DMS79 treated with DMSO at 0.1 percent for 48 hours (cell line): Measurements from ENCODE around the gene CLCA2.
A peak's percentile ranks its signal among the peaks of the same experiment; 100 is the strongest.

Source experiments
- DNase-seq: peaks from one replicate; lab custom pipeline; 2025; lab: John Stamatoyannopoulos, UW

Gene CLCA2

DNA sequence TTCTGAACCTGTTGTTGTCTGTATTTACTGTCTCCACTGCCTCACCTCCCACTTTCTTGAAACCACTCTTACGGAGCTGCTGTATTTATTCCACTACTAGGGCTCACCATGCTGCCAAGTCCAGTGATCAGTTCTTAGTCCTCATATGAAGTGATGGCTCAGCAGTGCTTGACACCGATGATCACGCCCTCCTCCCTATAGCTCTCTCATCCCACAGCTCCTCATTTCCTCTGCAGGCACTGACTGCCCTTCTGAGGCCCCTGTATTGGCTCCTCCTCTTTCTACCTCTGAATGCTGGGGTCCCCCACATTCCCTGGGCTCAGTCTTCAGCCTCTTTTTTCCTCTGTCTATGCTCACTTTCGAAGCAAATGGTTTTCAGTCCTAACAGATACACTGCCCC, 48.2 kb downstream of the CLCA2 start:
- no peak for DNase-seq

DNA sequence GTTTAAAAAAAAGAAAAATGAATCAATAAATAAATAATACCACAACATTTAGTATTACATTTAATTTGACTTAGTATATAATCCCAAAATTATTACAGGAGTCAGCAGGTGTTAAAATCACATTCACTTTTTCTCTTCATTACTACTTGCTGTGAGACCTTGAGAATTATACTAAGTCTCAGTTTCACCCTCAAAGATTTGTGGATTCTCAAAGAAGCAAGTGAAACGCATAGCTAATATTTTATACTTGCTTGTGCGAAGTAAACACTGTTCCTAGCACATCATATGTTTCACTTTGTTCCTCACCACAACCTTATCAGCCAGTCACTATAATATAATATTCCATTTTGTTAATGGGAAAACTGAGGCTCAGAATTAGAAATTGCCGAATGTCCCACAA, 48.8 kb downstream of the CLCA2 start:
- no peak for DNase-seq

DNA sequence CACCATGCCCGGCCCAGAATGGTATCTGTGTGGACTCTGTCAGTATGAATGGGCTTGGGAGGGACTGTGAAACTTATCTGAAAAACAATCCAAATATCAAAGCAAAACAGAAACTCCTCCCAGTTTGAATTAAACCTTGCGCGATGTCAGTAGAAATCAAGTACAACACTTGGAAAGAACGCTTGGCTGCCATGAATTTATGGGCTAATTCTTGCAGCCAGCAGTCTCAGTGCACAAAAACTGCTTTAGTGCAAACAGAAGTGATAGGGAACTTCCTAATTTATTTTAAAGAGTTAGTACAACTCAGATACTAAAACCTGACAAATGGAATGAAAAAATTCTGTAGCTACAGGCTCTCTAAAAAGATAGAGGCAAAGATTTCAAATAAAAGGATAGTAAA, 53.3 kb downstream of the CLCA2 start:
- no peak for DNase-seq

DNA sequence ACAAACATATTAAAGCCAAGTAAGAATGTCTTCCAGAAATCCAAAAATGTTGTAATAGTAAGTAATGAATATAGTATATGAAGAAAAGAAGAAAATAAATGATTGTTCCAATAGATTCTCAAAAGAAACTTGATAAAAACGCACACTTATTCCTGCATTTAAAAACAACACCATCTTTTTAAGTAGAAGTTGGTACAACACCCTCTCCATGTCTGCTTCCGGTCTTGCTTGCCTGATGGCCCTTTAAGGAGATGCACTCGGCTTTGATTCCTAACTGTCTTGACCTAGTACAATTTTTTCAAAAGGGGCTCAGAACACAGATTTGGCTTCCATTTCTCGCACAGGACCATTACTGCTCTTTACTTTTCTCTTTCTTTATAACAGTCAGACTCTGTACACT, 53.7 kb downstream of the CLCA2 start:
- no peak for DNase-seq

DNA sequence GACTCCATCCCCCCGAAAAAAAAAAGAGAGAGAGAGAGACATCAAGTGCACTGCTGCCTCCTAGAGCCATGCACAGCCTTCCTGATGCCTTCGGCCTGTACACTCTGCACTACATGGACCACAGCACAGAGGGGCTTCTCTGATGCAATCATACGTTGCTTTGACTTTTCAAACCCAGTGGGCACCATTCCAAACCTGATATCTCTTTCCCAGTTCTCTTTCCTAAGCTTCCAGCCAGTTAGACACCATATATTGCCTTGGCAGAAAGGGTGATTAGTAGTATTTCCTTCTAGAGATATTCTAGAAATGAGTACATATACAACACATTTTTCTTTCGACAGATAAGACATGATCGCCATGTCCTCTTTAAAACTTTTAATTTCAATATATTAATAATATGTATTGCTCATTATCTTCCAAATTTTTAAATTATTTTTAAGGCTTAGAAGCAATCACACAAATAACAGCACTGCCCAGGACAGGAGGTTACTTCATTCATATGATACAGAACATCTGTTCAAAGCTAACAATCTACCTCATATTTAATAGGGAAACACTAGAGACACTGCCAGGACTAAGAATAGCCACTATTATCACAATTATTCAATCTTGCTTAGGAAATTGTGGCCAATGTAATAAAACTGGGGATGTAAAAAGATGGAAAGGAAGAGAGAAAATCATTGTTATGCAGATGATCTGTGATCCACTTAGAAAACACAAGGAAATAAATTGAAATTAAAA, 54.6 kb downstream of the CLCA2 start:
- DNase-seq: no peak

- no peak for DNase-seq
Measured at GRCh38 chr1:86481966-86482365, 58.0 kb downstream of the CLCA2 start.

DNA sequence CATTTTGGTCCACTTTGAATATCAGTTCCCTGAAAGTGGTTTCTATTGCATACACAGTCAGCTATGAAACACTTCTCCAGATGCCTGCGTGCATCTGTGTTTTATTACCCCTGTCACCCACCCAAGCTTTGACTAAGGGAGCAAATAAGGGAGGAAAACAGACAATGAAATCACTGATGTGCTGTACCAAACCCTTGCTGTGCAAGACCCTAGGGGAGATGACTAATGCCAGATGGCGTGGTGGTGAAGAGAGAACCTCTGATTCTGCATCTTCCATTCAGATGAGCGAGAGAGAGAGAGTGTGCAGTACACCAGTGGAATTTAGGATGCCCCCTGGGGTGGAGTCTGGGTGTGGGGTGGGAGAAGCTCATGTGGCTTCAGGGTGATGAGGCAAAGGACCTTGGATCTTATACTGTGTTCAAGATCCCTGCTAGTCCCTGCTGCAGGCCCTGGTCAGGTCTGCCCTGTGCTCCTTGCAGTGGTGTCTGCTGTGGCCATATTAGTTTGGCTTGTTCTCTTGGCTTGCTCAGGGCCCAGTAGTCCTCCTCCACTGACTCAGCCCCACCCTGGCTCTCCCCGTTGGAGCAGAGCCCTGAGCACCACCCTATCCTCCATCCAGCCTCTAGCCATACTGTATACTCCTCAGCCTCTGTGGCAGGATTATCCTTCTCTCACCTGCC, 63.3 kb downstream of the CLCA2 start:
- no peak for DNase-seq

DNA sequence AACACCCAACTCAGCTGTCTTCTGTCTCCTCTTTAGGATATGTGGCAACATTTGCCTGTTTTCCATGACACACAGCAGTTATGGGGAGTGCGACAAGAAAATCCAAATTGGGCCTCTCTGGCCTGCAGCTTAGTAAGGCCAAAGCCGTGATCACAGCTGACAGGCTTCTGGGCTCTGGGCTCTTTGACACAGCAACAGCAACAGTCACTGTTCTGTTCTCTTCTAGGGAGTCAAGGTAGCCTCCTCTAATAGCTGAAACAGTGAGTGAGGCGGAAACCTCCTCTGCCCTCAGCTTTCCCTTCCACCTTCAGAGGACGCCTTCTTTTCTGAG, 63.8 kb downstream of the CLCA2 start:
- no peak for DNase-seq

- DNase-seq: no peak
Measured at GRCh38 chr1:86489242-86489878, 65.4 kb downstream of the CLCA2 start.

DNA sequence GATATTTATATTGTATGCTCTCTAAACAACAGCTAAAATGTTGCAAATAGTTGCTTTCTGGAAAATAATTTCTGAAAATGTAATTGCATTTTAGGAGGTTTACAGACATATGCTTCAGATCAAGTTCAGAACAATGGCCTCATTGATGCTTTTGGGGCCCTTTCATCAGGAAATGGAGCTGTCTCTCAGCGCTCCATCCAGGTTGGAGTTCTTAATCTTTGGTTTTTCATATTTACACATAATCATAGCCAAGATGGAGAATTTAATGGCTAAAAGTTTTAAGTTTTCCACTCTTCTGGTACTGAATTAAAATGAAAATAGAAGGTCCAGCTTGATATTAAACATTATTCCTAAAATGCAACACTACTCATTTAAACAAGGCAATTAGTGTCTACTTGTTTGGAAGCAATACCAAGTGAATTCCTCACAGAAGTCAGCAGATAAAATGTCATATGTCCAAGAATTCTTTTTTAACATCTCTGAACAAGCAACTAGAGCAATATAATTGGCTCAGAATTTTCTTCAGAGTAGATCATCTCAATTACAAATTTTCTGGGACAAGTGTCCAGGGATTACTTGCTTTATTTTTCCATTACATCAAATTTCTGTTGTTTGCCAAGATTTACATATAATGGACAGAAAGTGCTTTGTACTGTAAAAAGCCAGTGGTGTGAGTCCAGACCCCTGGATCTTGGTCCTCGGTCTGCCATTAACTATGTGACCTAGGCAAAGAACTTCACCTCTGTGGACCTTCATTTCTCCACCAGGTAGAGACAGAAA, 67.4 kb downstream of the CLCA2 start:
- DNase-seq: no peak

- no peak for DNase-seq
Measured at GRCh38 chr1:86498281-86498680, 74.3 kb downstream of the CLCA2 start.

DNA sequence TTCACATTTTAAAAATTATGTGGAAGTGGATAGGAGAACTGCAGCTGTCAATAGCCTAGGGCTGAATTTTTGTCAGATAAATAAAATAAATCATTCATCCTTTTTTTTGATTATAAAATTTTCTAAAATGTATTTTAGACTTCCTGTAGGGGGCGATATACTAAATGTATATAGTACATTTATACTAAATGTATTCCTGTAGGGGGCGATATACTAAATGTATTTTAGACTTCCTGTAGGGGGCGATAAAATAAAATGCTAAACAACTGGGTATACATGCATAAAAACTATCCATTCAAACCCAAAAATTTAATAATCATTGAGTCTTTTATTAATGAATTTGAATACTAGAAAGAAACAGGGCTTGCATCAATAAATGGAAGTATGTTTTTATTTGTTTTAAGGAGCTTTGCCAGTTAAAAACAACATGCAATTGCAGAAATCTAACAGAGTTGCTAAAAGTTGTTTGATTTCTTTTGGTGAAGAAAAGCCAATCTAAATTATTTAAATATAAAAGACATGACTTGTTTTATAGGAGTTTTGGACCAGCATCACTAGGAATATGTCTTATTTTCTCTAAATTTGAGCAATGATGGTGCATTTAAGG, 76.1 kb downstream of the CLCA2 start:
- DNase-seq: no peak

DNA sequence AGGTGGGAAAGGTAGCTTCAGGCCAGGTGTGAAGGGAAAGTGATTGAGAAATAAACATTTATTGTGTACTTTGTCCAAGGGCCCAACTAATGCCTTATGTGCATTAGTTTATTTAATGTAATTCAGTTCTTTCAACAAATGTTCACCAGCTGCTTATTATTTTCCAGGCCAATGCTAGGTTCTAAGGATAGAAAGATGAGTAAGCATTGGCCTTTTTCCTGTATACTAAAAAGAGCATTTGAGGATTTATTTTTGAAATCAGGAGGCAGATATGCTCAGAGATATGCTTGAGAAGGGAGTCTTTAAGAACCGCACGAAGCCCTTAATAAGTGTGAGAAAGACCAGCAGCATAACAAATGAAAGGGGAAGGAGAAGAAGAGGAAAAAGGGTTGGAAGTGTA, 76.7 kb downstream of the CLCA2 start:
- no peak for DNase-seq

- peak; percentile 49 for DNase-seq
Measured at GRCh38 chr1:86502125-86502646, 78.2 kb downstream of the CLCA2 start.

- peak; percentile 72 for DNase-seq
Measured at GRCh38 chr1:86502721-86503405, 78.9 kb downstream of the CLCA2 start.

- peak; percentile 45 for DNase-seq
Measured at GRCh38 chr1:86503406-86504136, 79.6 kb downstream of the CLCA2 start.

DNA sequence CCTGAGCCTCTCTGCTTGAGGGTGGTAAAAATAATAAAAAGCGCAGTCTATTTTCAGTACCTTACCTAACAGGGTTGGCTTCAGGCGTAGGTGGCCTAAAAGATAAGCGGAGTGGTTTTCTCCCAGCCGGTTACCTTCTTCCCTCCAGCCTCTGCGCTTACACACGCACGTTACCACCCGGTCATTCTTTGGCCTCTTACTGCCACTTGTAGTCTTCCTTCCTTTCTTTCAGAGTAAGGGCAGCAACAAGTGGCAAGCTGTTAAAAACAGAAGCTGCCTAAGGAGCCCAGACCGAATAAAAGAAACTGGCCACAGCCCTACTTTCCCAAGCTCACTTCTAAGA, 80.1 kb downstream of the CLCA2 start:
- DNase-seq: no peak

DNA sequence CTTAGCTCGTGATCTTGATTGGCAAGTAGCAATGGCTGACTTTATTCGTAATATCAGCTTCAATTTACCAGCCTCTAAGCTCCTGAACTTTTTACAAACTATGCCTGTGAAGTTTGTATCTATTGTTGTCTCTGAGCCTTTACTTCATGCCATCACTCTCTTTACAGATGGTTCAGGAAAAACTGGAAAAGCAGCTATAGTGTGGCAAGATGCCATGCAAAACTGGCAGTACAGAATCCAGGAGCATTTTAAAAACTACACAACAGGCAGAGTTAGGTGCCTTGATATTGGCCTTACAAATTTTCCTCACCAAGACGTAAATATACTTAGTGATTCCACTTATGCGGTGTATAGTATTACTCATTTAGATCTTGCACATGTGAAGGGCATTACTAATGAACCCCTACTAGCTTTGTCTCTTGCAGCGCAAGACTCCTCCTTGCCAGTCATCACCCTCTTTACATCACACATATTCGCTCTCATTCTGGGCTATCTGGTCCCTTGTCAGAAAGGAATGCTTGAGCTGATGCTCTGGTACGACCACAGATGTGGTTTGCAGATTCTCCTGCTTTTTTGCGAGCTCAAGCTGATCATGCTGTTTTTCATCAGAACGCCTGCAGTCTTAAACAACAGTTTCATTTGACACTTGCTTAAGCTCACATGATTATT, 81.1 kb downstream of the CLCA2 start:
- no peak for DNase-seq

GRCh38 chr1:86505564-86505902, 81.6 kb downstream of the CLCA2 start:
- DNase-seq: no peak
